DOHH2 (cell line): ENCODE data around the gene SUDS3.

ENCODE experiments used
- H3F3A ChIP-seq: fragments of 200-600 bp; sonication (generic), shearing (Covaris generic); 2 replicates; pipeline ENCODE4 v1.6.0; 2016; ENCODE audit warnings: antibody characterized with exemption, mild to moderate bottlenecking; ENCODE audit not compliant: control insufficient read depth, insufficient read depth
- H3K27ac ChIP-seq: fragments of 200-600 bp; sonication (generic); 2 replicates; pipeline ENCODE4 v1.5.1; 2014; ENCODE audit warnings: low read depth, mild to moderate bottlenecking, low read length, moderate library complexity
- H3K27me3 ChIP-seq: fragments of 200-600 bp; sonication (generic); 2 replicates; pipeline ENCODE4 v1.6.1; 2014; ENCODE audit warnings: mild to moderate bottlenecking, low read length, mixed read lengths; ENCODE audit not compliant: control insufficient read depth
- H3K36me3 ChIP-seq: fragments of 200-600 bp; sonication (generic); 2 replicates; pipeline ENCODE4 v1.6.1; 2014; ENCODE audit warnings: mild to moderate bottlenecking, low read length, moderate library complexity, mixed read lengths; ENCODE audit not compliant: control insufficient read depth
- H3K4me1 ChIP-seq: fragments of 200-600 bp; sonication (generic); 2 replicates; pipeline ENCODE4 v1.6.1; 2014; ENCODE audit warnings: mild to moderate bottlenecking, low read length, mixed read lengths; ENCODE audit not compliant: control insufficient read depth
- H3K4me2 ChIP-seq: fragments of 200-600 bp; sonication (generic); 2 replicates; pipeline ENCODE4 v1.6.0; 2014; ENCODE audit warnings: mild to moderate bottlenecking, low read length, moderate library complexity
- H3K4me3 ChIP-seq: fragments of 200-600 bp; sonication (generic); 2 replicates; pipeline ENCODE4 v1.5.1; 2014; ENCODE audit warnings: mild to moderate bottlenecking, low read length, mixed read lengths
- H3K79me2 ChIP-seq: fragments of 200-600 bp; sonication (generic); 2 replicates; pipeline ENCODE4 v1.6.1; 2014; ENCODE audit warnings: mild to moderate bottlenecking, low read length, mixed read lengths; ENCODE audit not compliant: control insufficient read depth
- H3K9me2 ChIP-seq: fragments of 200-600 bp; sonication (generic); replicated peaks from 2 replicates; pipeline ENCODE4 v1.6.1; 2014; ENCODE audit warnings: mild to moderate bottlenecking, low read length, mixed read lengths; ENCODE audit not compliant: control insufficient read depth
- H3K9me3 ChIP-seq: fragments of 200-600 bp; sonication (generic); 2 replicates; pipeline ENCODE4 v1.6.1; 2014; ENCODE audit warnings: antibody characterized with exemption, low read length, mixed read lengths; ENCODE audit not compliant: control insufficient read depth, insufficient read depth
- H4K20me1 ChIP-seq: fragments of 200-600 bp; sonication (generic); 2 replicates; pipeline ENCODE4 v1.6.0; 2014; ENCODE audit warnings: low read depth, mild to moderate bottlenecking, antibody characterized with exemption, low read length, moderate library complexity; ENCODE audit not compliant: control insufficient read depth, insufficient read depth
- EZH2phosphoT487 ChIP-seq: fragments of 200-600 bp; sonication (generic); IDR thresholded peaks from 2 replicates; pipeline ENCODE4 v1.6.1; 2017; ENCODE audit warnings: borderline replicate concordance, mild to moderate bottlenecking, antibody characterized with exemption, low read length, moderate library complexity, mixed read lengths
- TF ChIP-seq, protein P1 (sequence below): fragments of 200-600 bp; sonication (generic); IDR thresholded peaks from one replicate; pipeline ENCODE4 v1.5.1; 2014; ENCODE audit warnings: antibody characterized with exemption, mild to moderate bottlenecking, low read depth, low read length; ENCODE audit not compliant: poor library complexity, severe bottlenecking

Gene SUDS3

GRCh38 chr12:118337194-118337838 is 39.0 kb upstream of the SUDS3 start:
- Histone ChIP-seq H3F3A (peaks cover 6% of the 10 kb centered on the region; the same call in 1 of the 2 replicates), H3K4me3 (no peak overlapping the region), H3K4me2 (no peak overlapping the region), H3K79me2 (peaks cover 86% of the 10 kb centered on the region), H3K27me3 (no peaks in the 10 kb centered on the region), H3K27ac (no peak overlapping the region), H4K20me1 (peaks cover 9% of the 10 kb centered on the region; the same call in 1 of the 2 replicates), H3K9me2 (no peaks in the 10 kb centered on the region), H3K4me1 (peaks cover 14% of the 10 kb centered on the region), H3K9me3 (no peaks in the 10 kb centered on the region), H3K36me3 (no peaks in the 10 kb centered on the region; the same call in none of the 2 replicates)
- TF ChIP-seq EZH2phosphoT487 = no peak
- TF ChIP-seq, protein P1, sequence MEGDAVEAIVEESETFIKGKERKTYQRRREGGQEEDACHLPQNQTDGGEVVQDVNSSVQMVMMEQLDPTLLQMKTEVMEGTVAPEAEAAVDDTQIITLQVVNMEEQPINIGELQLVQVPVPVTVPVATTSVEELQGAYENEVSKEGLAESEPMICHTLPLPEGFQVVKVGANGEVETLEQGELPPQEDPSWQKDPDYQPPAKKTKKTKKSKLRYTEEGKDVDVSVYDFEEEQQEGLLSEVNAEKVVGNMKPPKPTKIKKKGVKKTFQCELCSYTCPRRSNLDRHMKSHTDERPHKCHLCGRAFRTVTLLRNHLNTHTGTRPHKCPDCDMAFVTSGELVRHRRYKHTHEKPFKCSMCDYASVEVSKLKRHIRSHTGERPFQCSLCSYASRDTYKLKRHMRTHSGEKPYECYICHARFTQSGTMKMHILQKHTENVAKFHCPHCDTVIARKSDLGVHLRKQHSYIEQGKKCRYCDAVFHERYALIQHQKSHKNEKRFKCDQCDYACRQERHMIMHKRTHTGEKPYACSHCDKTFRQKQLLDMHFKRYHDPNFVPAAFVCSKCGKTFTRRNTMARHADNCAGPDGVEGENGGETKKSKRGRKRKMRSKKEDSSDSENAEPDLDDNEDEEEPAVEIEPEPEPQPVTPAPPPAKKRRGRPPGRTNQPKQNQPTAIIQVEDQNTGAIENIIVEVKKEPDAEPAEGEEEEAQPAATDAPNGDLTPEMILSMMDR = no peak

- no peaks in the 10 kb centered on the region for H3K27me3 ChIP-seq
- peaks cover 97% of the 10 kb centered on the region for H3K79me2 ChIP-seq
- H4K20me1 ChIP-seq = peaks cover 15% of the 10 kb centered on the region
- no peaks in the 10 kb centered on the region; the same call in none of the 2 replicates for H3K36me3 ChIP-seq
- no peaks in the 10 kb centered on the region for H3K9me3 ChIP-seq
- no peaks in the 10 kb centered on the region for H3K9me2 ChIP-seq
- TF ChIP-seq EZH2phosphoT487 = no peak
- TF ChIP-seq, protein P1 = no peak
- H3K27ac ChIP-seq = no peak overlapping the region
- peaks cover 8% of the 10 kb centered on the region for H3F3A ChIP-seq
- H3K4me1 ChIP-seq = peaks cover 46% of the 10 kb centered on the region
- H3K4me3 ChIP-seq = no peak overlapping the region
- no peak overlapping the region for H3K4me2 ChIP-seq
Measured at GRCh38 chr12:118342090-118342489, 34.3 kb upstream of the SUDS3 start.

GRCh38 chr12:118344829-118345228 is 31.5 kb upstream of the SUDS3 start:
- Histone ChIP-seq H3K27me3 (no peaks in the 10 kb centered on the region), H3K27ac (no peak overlapping the region), H3K36me3 (no peaks in the 10 kb centered on the region; the same call in 1 of the 2 replicates), H3K9me3 (no peaks in the 10 kb centered on the region), H4K20me1 (peaks cover 13% of the 10 kb centered on the region), H3K4me2 (peak overlapping the region; percentile 7; the same call in 1 of the 2 replicates), H3K79me2 (peaks cover 92% of the 10 kb centered on the region), H3F3A (peaks cover 13% of the 10 kb centered on the region), H3K4me1 (peaks cover 56% of the 10 kb centered on the region), H3K4me3 (no peak overlapping the region), H3K9me2 (no peaks in the 10 kb centered on the region)
- TF ChIP-seq, protein P1 = no peak
- no peak for TF ChIP-seq EZH2phosphoT487
